Measurements from ENCODE around the gene GTSE1. TPM values are rescaled to one million over a fixed set of nuclear protein-coding genes. Genes with fewer than 3 reads are reported as not detected.

GTSE1 gene
- total RNA-seq, 4 donors from 2014 or later, result 1.00 to 3.0 (median 1.2) TPM; not detected in 1

DNA sequence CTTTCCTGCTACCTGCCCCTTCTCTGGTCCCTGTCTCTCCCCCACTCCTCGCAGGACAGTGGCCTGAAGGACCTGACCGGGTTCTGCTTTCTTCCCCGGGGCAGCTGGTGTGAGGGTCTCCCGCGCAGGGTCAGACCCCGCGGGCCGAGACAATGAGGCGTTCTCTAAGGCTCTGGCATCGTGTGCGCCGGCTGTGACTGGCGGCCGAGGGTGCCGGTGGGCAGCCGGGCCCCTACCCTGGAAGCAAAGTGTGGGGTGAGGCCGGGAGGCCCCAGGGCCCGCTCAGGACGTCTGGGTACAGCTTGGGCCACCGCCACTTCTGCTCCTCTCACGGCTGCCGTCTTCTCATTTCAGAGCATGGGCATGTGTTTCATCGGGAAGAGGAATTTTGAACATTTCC lies 55.1 kb downstream of the GTSE1 start:
- no peak overlapping the region for H3K4me3 ChIP-seq
- intact Hi-C loops (cut with DNase I; ENCODE audit: low total_unique reads), result loop anchor here (1.0 kb wide), 1 partner anchor 217 kb away; no protein-coding TSS in a partner anchor
- peaks cover 0 to 62% (median 29%) of the 10 kb centered on the region in 4 donors for H3K36me3 ChIP-seq

DNA sequence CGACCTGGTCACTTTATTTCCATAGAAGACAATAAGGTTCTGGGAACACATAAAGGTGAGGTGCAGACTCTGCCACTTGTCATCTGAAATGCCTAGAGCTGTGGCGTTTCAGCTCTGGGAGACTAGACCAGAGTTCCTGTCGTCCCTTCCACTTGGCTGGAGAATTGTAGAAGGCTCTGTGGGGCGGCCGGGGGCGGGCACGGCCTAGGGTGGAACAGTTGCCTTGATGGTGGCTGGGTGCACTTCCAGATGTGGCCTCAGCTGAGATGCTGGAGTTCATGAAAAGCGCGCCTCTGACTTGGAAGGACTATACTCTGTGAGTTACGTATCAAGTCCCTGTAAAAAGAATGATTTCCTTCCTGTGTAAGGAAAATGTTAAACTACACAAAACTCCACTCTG lies 55.6 kb downstream of the GTSE1 start:
- no peak overlapping the region for H3K4me3 ChIP-seq
- no peak overlapping the region for H3K27ac ChIP-seq
- DNase-seq, result no peak
- WGBS, 2 donors (ENCODE audit: low coverage in 1 of 2), result 95% methylated on average over 7 of the region's 10 CpGs; no CpG with 5 or more reads in 1 of the 2 donors
- H3K4me1 ChIP-seq, result no peaks in the 10 kb centered on the region
- TF ChIP-seq EP300 (IDR thresholded peaks at IDR 0.05; ENCODE audit: low read depth) (no peak), POLR2A (IDR thresholded peaks at IDR 0.05) (no peak), POLR2AphosphoS5 (IDR thresholded peaks at IDR 0.05) (no peak)
- TF ChIP-seq, protein P1, sequence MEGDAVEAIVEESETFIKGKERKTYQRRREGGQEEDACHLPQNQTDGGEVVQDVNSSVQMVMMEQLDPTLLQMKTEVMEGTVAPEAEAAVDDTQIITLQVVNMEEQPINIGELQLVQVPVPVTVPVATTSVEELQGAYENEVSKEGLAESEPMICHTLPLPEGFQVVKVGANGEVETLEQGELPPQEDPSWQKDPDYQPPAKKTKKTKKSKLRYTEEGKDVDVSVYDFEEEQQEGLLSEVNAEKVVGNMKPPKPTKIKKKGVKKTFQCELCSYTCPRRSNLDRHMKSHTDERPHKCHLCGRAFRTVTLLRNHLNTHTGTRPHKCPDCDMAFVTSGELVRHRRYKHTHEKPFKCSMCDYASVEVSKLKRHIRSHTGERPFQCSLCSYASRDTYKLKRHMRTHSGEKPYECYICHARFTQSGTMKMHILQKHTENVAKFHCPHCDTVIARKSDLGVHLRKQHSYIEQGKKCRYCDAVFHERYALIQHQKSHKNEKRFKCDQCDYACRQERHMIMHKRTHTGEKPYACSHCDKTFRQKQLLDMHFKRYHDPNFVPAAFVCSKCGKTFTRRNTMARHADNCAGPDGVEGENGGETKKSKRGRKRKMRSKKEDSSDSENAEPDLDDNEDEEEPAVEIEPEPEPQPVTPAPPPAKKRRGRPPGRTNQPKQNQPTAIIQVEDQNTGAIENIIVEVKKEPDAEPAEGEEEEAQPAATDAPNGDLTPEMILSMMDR (IDR thresholded peaks at IDR 0.05), result no peak
- peaks cover 0 to 57% (median 27%) of the 10 kb centered on the region in 4 donors for H3K36me3 ChIP-seq
- H3K27me3 ChIP-seq, result no peaks in the 10 kb centered on the region
- no peaks in the 10 kb centered on the region for H3K9me3 ChIP-seq
- in situ Hi-C loops (cut with MboI; ENCODE audit: low pct_ligation_motif_present in 1 of 4, low pct_unique_long_range_greater_than_20kb in 1 of 4, low sequenced_read_pairs in 3 of 4) (loop anchor here in 1 of 4 donors (10.0 kb wide), 1 partner anchor 193 kb away; no protein-coding TSS in a partner anchor), intact Hi-C loops (cut with DNase I; ENCODE audit: low total_unique reads) (no loop called here)

More for the DNA sequence above, 55.1 kb downstream of the GTSE1 start:
- Histone ChIP-seq H3K27ac (no peak overlapping the region), H3K27me3 (no peaks in the 10 kb centered on the region), H3K9me3 (no peaks in the 10 kb centered on the region), H3K4me1 (no peaks in the 10 kb centered on the region)
- in situ Hi-C loops (cut with MboI; ENCODE audit: low pct_ligation_motif_present in 1 of 4, low pct_unique_long_range_greater_than_20kb in 1 of 4, low sequenced_read_pairs in 3 of 4), result loop anchor here in 1 of 4 donors (10.0 kb wide), 1 partner anchor 193 kb away; no protein-coding TSS in a partner anchor
- DNase-seq, result no peak
- TF ChIP-seq EP300 (IDR thresholded peaks at IDR 0.05; ENCODE audit: low read depth), result no peak
- no peak for TF ChIP-seq POLR2A (IDR thresholded peaks at IDR 0.05)
- TF ChIP-seq, protein P1 (IDR thresholded peaks at IDR 0.05), result no peak
- no peak for TF ChIP-seq POLR2AphosphoS5 (IDR thresholded peaks at IDR 0.05)
- 96% methylated on average over 23 of the region's 23 CpGs; no CpG with 5 or more reads in 1 of the 2 donors for WGBS, 2 donors (ENCODE audit: low coverage in 1 of 2)

DNA sequence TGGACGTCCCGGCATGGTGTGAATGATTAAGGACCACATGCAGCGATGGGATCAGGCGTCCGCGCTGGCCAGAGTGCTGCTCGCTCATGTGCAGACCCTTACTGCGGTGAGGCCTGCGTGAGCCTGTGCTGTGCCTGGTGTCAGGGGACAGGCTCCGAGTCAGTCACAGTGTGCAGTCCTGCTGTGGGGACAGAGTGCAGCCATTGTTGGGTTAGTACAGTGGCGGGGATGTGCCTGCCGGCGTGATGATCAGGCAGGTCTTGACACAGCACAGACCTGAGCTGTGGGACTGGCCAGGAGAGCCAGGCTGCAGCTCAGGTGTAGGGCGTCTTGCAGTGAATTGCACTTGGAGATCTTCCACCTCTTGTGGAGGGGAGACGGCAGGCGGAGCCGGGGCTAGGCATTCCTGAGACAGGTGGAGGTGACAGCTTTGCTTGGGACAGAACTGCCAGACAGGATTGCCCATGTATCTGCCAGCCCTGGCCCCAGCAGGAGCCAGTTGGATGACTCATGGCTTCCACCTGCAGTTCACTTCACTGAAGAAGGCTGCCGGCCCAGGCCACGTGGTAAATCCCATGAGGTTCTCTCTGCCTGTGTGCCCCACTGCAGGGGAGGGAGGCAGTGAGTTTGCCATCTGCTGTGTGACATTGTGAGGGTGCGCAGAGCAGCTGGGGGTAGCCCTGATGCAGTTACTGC lies 56.2 kb downstream of the GTSE1 start:
- WGBS, 2 donors (ENCODE audit: low coverage in 1 of 2), result 72% methylated on average over 20 of the region's 20 CpGs; no CpG with 5 or more reads in 1 of the 2 donors
- peaks cover 0 to 52% (median 24%) of the 10 kb centered on the region in 4 donors for H3K36me3 ChIP-seq
- TF ChIP-seq POLR2A (IDR thresholded peaks at IDR 0.05), result no peak
- TF ChIP-seq, protein P1 (IDR thresholded peaks at IDR 0.05), result no peak
- no peak for TF ChIP-seq EP300 (IDR thresholded peaks at IDR 0.05; ENCODE audit: low read depth)
- TF ChIP-seq POLR2AphosphoS5 (IDR thresholded peaks at IDR 0.05), result no peak
- H3K4me1 ChIP-seq, result no peaks in the 10 kb centered on the region
- intact Hi-C loops (cut with DNase I; ENCODE audit: low total_unique reads) (no loop called here), in situ Hi-C loops (cut with MboI; ENCODE audit: low pct_ligation_motif_present in 1 of 4, low pct_unique_long_range_greater_than_20kb in 1 of 4, low sequenced_read_pairs in 3 of 4) (loop anchor here in 1 of 4 donors (10.0 kb wide), 1 partner anchor 192 kb away; no protein-coding TSS in a partner anchor)
- no peak overlapping the region for H3K27ac ChIP-seq
- peak; percentile 6 for DNase-seq
- H3K4me3 ChIP-seq, result no peak overlapping the region
- no peaks in the 10 kb centered on the region for H3K9me3 ChIP-seq
- H3K27me3 ChIP-seq, result no peaks in the 10 kb centered on the region

DNA sequence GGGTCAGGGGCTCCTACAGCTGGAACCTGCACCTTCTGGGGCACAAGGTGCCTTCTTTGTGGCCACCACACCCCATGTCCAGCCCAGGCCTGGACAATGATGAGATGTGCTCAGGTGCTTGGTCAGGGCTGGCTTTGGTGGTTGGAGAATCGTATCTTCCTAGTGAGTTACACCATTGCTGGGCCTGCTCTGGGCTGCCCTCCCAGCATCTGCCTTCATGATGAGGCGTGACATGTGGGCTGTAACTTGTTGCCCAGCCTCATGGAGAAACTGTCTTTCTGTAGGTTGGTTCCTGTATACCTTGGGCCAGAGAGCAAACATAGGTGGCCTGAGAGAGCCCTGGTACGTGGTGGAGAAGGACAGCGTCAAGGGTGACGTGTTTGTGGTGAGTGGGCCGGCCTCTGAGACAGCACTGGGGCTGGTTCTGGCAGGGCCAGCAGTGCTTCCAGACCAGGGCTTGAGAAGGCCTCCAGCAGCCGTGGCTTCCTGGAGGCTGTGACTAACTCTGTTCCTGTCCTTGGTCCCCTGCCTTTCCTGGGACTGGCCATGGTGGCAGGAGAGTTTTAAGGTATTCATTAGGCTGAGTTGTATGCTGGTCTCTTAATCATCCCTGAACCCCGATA lies 56.9 kb downstream of the GTSE1 start:
- TF ChIP-seq POLR2A (IDR thresholded peaks at IDR 0.05) (no peak), EP300 (IDR thresholded peaks at IDR 0.05; ENCODE audit: low read depth) (no peak), POLR2AphosphoS5 (IDR thresholded peaks at IDR 0.05) (no peak)
- TF ChIP-seq, protein P1 (IDR thresholded peaks at IDR 0.05), result no peak
- Histone ChIP-seq H3K9me3 (no peaks in the 10 kb centered on the region), H3K27ac (no peak overlapping the region), H3K36me3 (peaks cover 0 to 45% (median 20%) of the 10 kb centered on the region in 4 donors), H3K4me1 (no peaks in the 10 kb centered on the region), H3K27me3 (no peaks in the 10 kb centered on the region), H3K4me3 (no peak overlapping the region)
- in situ Hi-C loops (cut with MboI; ENCODE audit: low pct_ligation_motif_present in 1 of 4, low pct_unique_long_range_greater_than_20kb in 1 of 4, low sequenced_read_pairs in 3 of 4), result loop anchor here in 1 of 4 donors (10.0 kb wide), 1 partner anchor 191 kb away; no protein-coding TSS in a partner anchor
- 88% methylated on average over 8 of the region's 8 CpGs; no CpG with 5 or more reads in 1 of the 2 donors for WGBS, 2 donors (ENCODE audit: low coverage in 1 of 2)
- DNase-seq, result no peak
- intact Hi-C loops (cut with DNase I; ENCODE audit: low total_unique reads), result no loop called here
